Nephron progenitor cell (in vitro differentiated cells): ENCODE results near the gene CCL4.

Experiments
- DNase-seq: peaks from one replicate; pipeline ENCODE4 v3.0.0; 2021
- H3K27ac Mint-ChIP-seq: 2 replicates; pipeline ENCODE4 v1.8.0; 2021; ENCODE audit warnings: mild to moderate bottlenecking, moderate library complexity, mixed read lengths
- H3K27me3 Mint-ChIP-seq: 2 replicates; pipeline ENCODE4 v1.8.0; 2021; ENCODE audit warnings: mild to moderate bottlenecking, low read depth, mixed read lengths; ENCODE audit not compliant: poor library complexity
- H3K36me3 Mint-ChIP-seq: 2 replicates; pipeline ENCODE4 v1.8.0; 2021; ENCODE audit warnings: low read depth, mixed read lengths
- H3K4me1 Mint-ChIP-seq: 2 replicates; pipeline ENCODE4 v1.8.0; 2021; ENCODE audit warnings: mixed read lengths
- H3K4me3 Mint-ChIP-seq: 2 replicates; pipeline ENCODE4 v1.8.0; 2021; ENCODE audit warnings: mild to moderate bottlenecking, moderate library complexity, mixed read lengths
- H3K9me3 Mint-ChIP-seq: 2 replicates; pipeline ENCODE4 v1.8.0; 2021; ENCODE audit warnings: mild to moderate bottlenecking, moderate library complexity, mixed read lengths
- TF ChIP-seq, protein P1 (sequence below): fragments of 200-600 bp; sonication (generic); IDR thresholded peaks from 2 replicates; pipeline ENCODE4 v1.5.0; 2021; ENCODE audit warnings: antibody characterized with exemption

The CCL4 gene

DNA sequence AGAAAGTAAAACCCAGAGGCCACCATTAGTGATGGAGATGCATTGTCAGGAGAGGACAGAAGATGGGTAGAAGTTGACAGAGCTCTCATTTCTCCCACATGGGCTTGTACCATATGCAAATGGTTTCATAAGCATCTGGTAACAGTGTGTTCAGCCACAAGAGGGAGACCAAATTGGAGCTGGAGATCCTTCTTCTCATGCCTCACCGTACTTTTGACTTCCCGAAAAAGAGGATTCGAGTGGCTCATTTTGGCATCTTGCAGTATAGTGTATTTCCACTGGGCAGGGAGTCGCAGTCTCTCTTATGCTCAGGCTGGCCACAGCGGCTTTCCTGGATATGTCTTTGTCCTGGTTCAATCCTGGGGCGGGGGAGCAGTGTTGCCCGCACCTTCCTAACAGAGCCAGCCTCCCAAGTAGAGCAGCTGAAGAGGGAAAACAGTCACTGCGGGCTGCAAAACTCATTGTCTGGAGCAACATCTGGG lies 49.1 kb downstream of the CCL4 start:
- no peak overlapping the region for H3K27ac Mint-ChIP-seq
- peaks cover 36% of the 10 kb centered on the region for H3K27me3 Mint-ChIP-seq
- no peak overlapping the region for H3K4me3 Mint-ChIP-seq

GRCh38 chr17:36153895-36154610 lies 50.4 kb downstream of the CCL4 start:
- no peak overlapping the region for H3K4me3 Mint-ChIP-seq
- H3K27ac Mint-ChIP-seq, result no peak overlapping the region
- H3K27me3 Mint-ChIP-seq, result peaks cover 41% of the 10 kb centered on the region
- peaks cover 5% of the 10 kb centered on the region for H3K4me1 Mint-ChIP-seq
- H3K9me3 Mint-ChIP-seq, result no peaks in the 10 kb centered on the region
- DNase-seq, result no peak
- H3K36me3 Mint-ChIP-seq, result no peaks in the 10 kb centered on the region
- TF ChIP-seq, protein P1, sequence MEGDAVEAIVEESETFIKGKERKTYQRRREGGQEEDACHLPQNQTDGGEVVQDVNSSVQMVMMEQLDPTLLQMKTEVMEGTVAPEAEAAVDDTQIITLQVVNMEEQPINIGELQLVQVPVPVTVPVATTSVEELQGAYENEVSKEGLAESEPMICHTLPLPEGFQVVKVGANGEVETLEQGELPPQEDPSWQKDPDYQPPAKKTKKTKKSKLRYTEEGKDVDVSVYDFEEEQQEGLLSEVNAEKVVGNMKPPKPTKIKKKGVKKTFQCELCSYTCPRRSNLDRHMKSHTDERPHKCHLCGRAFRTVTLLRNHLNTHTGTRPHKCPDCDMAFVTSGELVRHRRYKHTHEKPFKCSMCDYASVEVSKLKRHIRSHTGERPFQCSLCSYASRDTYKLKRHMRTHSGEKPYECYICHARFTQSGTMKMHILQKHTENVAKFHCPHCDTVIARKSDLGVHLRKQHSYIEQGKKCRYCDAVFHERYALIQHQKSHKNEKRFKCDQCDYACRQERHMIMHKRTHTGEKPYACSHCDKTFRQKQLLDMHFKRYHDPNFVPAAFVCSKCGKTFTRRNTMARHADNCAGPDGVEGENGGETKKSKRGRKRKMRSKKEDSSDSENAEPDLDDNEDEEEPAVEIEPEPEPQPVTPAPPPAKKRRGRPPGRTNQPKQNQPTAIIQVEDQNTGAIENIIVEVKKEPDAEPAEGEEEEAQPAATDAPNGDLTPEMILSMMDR, result no peak

More for the DNA sequence above, 49.1 kb downstream of the CCL4 start:
- H3K9me3 Mint-ChIP-seq, result no peaks in the 10 kb centered on the region
- H3K4me1 Mint-ChIP-seq, result peaks cover 9% of the 10 kb centered on the region
- no peaks in the 10 kb centered on the region for H3K36me3 Mint-ChIP-seq
- TF ChIP-seq, protein P1, result no peak
- no peak for DNase-seq
